K562 (cell line): Measurements from ENCODE around the gene CMIP. TPM values are rescaled to one million over a fixed set of nuclear protein-coding genes. Genes with fewer than 3 reads are reported as not detected.
A peak's percentile ranks its signal among the peaks of the same experiment; 100 is the strongest.

ENCODE experiments used
- HDAC1 ChIP-seq, 2 experiments: fragments of 450-650 bp; IDR thresholded peaks; 2 replicates each; pipeline ENCODE4 v1.6.1; 2016 to 2017; ENCODE audit warnings: inconsistent platforms in 1 of 2, mild to moderate bottlenecking in 1 of 2, moderate library complexity in 1 of 2
- MGA ChIP-seq: fragments of 450-650 bp; IDR thresholded peaks from 2 replicates; pipeline ENCODE4 v1.6.1; 2016; ENCODE audit warnings: mild to moderate bottlenecking, moderate library complexity
- MNT ChIP-seq, 2 experiments: fragments of 450-650 bp; conservative IDR thresholded peaks; 2 replicates each; pipeline ENCODE4 v1.6.1; 2017; ENCODE audit warnings: mild to moderate bottlenecking in 2 of 2, moderate library complexity in 2 of 2
- SAP30 ChIP-seq: fragments of 200-600 bp; sonication (generic); IDR thresholded peaks from 2 replicates; pipeline ENCODE4 v1.6.1; 2012; ENCODE audit warnings: borderline replicate concordance, low read depth, mild to moderate bottlenecking, moderate library complexity, low read length, control low read depth, inconsistent platforms; ENCODE audit not compliant: insufficient read depth, poor library complexity, severe bottlenecking
- ZBTB7A ChIP-seq: IDR thresholded peaks from 2 replicates; pipeline ENCODE4 v1.6.1; 2011; ENCODE audit warnings: low read depth, mild to moderate bottlenecking, low read length, moderate library complexity, borderline replicate concordance; ENCODE audit not compliant: control insufficient read depth
- ZNF511 ChIP-seq: sonication (generic); formaldehyde crosslinking; IDR thresholded peaks from 2 replicates; pipeline ENCODE4 v1.8.0; 2022; ENCODE audit warnings: mild to moderate bottlenecking, missing genetic modification reagents
- polyA plus RNA-seq, 8 experiments: library from polyadenylated mRNA; depleted of rRNA in 4 of 8; stranded (reverse) in 5 of 8; unstranded in 3 of 8; fragments of >200 nt; fragmentation: Nextera tagmentation in 2 of 8; fragmentation: Illumina TruSeq in 1 of 8; extraction: Ambion mirVana in 2 of 8; extraction: Trizol in 1 of 8; gene quantifications; 2 replicates each; pipeline versions ENCODE4 v1.2.1 to v1.2.3, GENCODE V29; 2011 to 2014; ENCODE audit warnings: inconsistent platforms in 1 of 8, missing spikeins in 1 of 8
- total RNA-seq, 7 experiments: library from RNA; depleted of rRNA in 6 of 7; stranded (reverse); fragments of >200 nt in 6 of 7; fragmentation: Illumina TruSeq in 2 of 7; extraction: Trizol in 2 of 7; gene quantifications; 2 replicates each; pipeline versions ENCODE4 v1.2.1 to v1.2.3, GENCODE V29; 2011 to 2021; ENCODE audit warnings: low replicate concordance in 1 of 7
- TF ChIP-seq, protein P1 (sequence below): fragments of 200-800 bp; sonication (Bioruptor generic); IDR thresholded peaks from 2 replicates; pipeline ENCODE4 v1.6.1; 2017; ENCODE audit warnings: missing genetic modification characterization, missing compliant biosample characterization
- TF ChIP-seq, protein P2 (sequence below): fragments of 450-650 bp; conservative IDR thresholded peaks from 2 replicates; pipeline ENCODE4 v1.6.1; 2016; ENCODE audit warnings: missing genetic modification characterization, low read depth, mild to moderate bottlenecking, missing compliant biosample characterization, moderate library complexity

Gene CMIP
- total and polyA plus RNA-seq, 9 of the 15 experiments (the other 6 are each of a cell fraction or from before 2014, with no cell fraction given), result 0.94 to 82.5 (median 10.3) TPM

DNA sequence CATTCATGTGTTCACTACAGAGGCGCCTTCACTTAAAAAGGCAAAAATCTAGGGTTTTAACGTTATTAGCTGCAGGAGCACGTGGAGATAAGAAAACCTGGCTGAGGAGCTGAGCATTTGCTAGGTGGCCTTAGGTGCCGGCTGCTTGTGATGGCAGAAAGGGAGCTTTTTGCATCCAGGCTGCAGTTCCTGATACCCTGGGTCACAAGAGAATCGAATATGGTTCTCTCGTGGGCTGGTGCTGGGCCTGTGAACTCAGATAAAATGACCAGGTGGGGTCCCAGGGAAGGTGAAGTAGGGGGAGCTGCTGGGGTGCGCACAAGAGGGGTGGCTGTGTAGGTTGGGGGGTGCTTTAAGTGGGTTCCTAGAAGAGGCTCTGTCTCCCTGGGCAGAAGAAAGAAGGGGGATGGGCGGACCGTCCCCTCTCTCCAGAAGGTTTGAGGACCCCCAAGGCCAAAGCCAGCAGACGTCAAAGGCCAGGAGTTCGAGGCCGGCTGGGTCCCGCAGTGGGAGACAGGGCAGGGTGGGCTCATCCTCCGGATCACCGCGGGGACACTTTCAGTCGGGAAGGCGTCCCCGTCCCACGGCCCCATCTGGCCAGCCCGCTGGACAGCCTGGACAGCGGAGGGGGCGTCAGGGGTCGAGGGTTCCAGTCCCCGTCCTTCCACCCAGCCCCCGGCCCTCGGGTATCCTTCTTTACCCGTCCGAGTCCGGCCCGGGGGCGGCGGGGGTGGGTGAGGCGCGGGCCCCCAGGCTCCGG, 740 bp upstream of the CMIP start (continued):
- TF ChIP-seq MGA (peak; percentile 59), ZBTB7A (peak; percentile 85), MNT (conservative IDR thresholded peaks at IDR 0.05) (0 out of 4 replicates have a peak, but pooled peaks of 1 of the 2 experiments have one; percentile 34), HDAC1 (IDR thresholded peaks at IDR 0.05) (peak in 1 of 2 experiments; percentile 33; a peak in 1 of 4 replicates), ZNF511 (0 out of 2 replicates have a peak, but pooled peaks have one; percentile 18), SAP30 (peak; percentile 25)
- TF ChIP-seq, protein P1, sequence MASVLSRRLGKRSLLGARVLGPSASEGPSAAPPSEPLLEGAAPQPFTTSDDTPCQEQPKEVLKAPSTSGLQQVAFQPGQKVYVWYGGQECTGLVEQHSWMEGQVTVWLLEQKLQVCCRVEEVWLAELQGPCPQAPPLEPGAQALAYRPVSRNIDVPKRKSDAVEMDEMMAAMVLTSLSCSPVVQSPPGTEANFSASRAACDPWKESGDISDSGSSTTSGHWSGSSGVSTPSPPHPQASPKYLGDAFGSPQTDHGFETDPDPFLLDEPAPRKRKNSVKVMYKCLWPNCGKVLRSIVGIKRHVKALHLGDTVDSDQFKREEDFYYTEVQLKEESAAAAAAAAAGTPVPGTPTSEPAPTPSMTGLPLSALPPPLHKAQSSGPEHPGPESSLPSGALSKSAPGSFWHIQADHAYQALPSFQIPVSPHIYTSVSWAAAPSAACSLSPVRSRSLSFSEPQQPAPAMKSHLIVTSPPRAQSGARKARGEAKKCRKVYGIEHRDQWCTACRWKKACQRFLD (CRISPR knock-in tag), result 0 out of 2 replicates have a peak, but pooled peaks have one; percentile 1
- TF ChIP-seq, protein P2, sequence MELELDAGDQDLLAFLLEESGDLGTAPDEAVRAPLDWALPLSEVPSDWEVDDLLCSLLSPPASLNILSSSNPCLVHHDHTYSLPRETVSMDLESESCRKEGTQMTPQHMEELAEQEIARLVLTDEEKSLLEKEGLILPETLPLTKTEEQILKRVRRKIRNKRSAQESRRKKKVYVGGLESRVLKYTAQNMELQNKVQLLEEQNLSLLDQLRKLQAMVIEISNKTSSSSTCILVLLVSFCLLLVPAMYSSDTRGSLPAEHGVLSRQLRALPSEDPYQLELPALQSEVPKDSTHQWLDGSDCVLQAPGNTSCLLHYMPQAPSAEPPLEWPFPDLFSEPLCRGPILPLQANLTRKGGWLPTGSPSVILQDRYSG (tag), result no peak
